ENCODE measurements around the gene CRPPA. TPM values are rescaled to one million over a fixed set of nuclear protein-coding genes. Genes with fewer than 3 reads are reported as not detected.

The CRPPA gene
- total and polyA plus RNA-seq, 2 of the 4 experiments (the other 2 are of a cell fraction) = 0.67 to 1.3 TPM

- Histone ChIP-seq H3K4me3 (ENCODE audit: insufficient read depth, low read depth, low read length) (no peak overlapping the region), H3K9ac (ENCODE audit: low read depth, low read length) (no peak overlapping the region), H3K23ac (ENCODE audit: low read depth, low read length) (no peak overlapping the region), H3K79me1 (ENCODE audit: low read depth in 1 of 2, low read length in 2 of 2) (peaks cover 7 to 8% of the 10 kb centered on the region in 2 experiments; a peak in 2 of 4 replicates), H3K4me2 (ENCODE audit: low read depth, low read length) (no peak overlapping the region), H3K18ac (ENCODE audit: low read depth, low read length) (no peak overlapping the region), H3K36me3 (ENCODE audit: control insufficient read depth, insufficient read depth, low read length) (no peaks in the 10 kb centered on the region), H4K5ac (ENCODE audit: low read depth, low read length) (no peak overlapping the region), H2AK5ac (ENCODE audit: low read depth, low read length) (no peak overlapping the region), H3K27ac (ENCODE audit: insufficient read depth, low read length) (no peak overlapping the region), H2BK120ac (ENCODE audit: low read depth, low read length) (no peak overlapping the region), H4K91ac (ENCODE audit: insufficient read depth, low read depth, low read length) (no peak overlapping the region), H2AK9ac (replicated peaks; ENCODE audit: low read depth, low read length, poor library complexity) (no peak overlapping the region), H2BK15ac (ENCODE audit: low read depth, low read length) (no peak overlapping the region), H3K14ac (replicated peaks; ENCODE audit: low read depth, low read length) (no peak overlapping the region), H3K9me3 (ENCODE audit: control insufficient read depth, insufficient read depth, low read length) (no peaks in the 10 kb centered on the region), H2BK5ac (ENCODE audit: low read depth, low read length, poor library complexity, severe bottlenecking) (no peak overlapping the region), H4K8ac (ENCODE audit: low read depth in 2 of 2, low read length in 2 of 2) (no peak overlapping the region), H3K4ac (ENCODE audit: low read depth, low read length) (no peak overlapping the region), H2BK20ac (ENCODE audit: low read depth, low read length) (no peak overlapping the region), H3K4me1 (ENCODE audit: control insufficient read depth, insufficient read depth, low read length) (peaks cover 11% of the 10 kb centered on the region), H3K27me3 (ENCODE audit: control insufficient read depth, insufficient read depth, low read length) (no peaks in the 10 kb centered on the region), H3K9me1 (ENCODE audit: insufficient read depth, low read length) (peaks cover 8% of the 10 kb centered on the region), H4K20me1 (ENCODE audit: insufficient read depth, low read length) (no peaks in the 10 kb centered on the region), H2AFZ (replicated peaks; ENCODE audit: low read length, poor library complexity) (no peak overlapping the region), H3K56ac (ENCODE audit: extremely low read depth, insufficient read depth, low read length) (no peak overlapping the region)
- POLR2A ChIA-PET (ENCODE audit: unreplicated experiment) = no interaction called here
- CTCF ChIA-PET = interaction anchor here (1.2 kb wide), 1 partner anchor 146 kb away, joined by 4 read pairs; no protein-coding TSS in a partner anchor
- no TSS peak for BruUV-seq (replicated peaks)
- intact Hi-C loops (cut with micrococcal nuclease) = no loop called here
- in situ Hi-C loops (cut with MboI; ENCODE audit: low sequenced_read_pairs) = no loop called here
- DNase-seq (no peak), ATAC-seq (ENCODE audit: low read depth) (no peak)
- dilution Hi-C loops (cut with HindIII; ENCODE audit: low sequenced_read_pairs, unreplicated experiment) = no loop called here
- TF ChIP-seq POLR2A (IDR thresholded peaks at IDR 0.05; ENCODE audit: low read depth, low read length) = no peak
- TF ChIP-seq, protein P1, sequence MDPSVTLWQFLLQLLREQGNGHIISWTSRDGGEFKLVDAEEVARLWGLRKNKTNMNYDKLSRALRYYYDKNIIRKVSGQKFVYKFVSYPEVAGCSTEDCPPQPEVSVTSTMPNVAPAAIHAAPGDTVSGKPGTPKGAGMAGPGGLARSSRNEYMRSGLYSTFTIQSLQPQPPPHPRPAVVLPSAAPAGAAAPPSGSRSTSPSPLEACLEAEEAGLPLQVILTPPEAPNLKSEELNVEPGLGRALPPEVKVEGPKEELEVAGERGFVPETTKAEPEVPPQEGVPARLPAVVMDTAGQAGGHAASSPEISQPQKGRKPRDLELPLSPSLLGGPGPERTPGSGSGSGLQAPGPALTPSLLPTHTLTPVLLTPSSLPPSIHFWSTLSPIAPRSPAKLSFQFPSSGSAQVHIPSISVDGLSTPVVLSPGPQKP (IDR thresholded peaks at IDR 0.05; ENCODE audit: borderline replicate concordance, low read depth, low read length) = no peak
- no CpG with 5 or more reads among the region's 1 CpG for WGBS, 2 experiments (ENCODE audit: extremely low coverage in 2 of 2, insufficient read length in 1 of 2)
Observed at GRCh38 chr7:16419126-16419525, 2.2 kb downstream of the CRPPA start.

Data from IMR-90 (cell line).